ENCODE measurements around the gene PARP4.
"Not testable (repeated sequence)": the region's sequence is repeated elsewhere in the genome, so short reads cannot be mapped to it uniquely, and the experiment has no call there.

- not testable (repeated sequence) for TF ChIP-seq POLR2A, CTCF (IDR thresholded peaks at IDR 0.05)
These were observed 131.7 kb downstream of the PARP4 start for GRCh38 chr13:24380881-24381280.
